Stimulated activated CD4-positive, alpha-beta T cell treated with anti-CD3 and anti-CD28 coated beads, TNF-alpha, amount 100 ng/mL, for 48 hours (primary cell): ENCODE data around the gene ANP32A.
"Not testable (repeated sequence)": the region's sequence is repeated elsewhere in the genome, so short reads cannot be mapped to it uniquely, and the experiment has no call there.

Experiments used
- DNase-seq, 3 donors: peaks; one replicate each; pipeline ENCODE4 v3.0.0-alpha.2; 2020; ENCODE audit warnings: low read depth in 3 of 3

ANP32A gene

GRCh38 chr15:68820295-68821189 lies at the start of gene ANP32A:
Gene ANP32A, minus strand, starts transcription at chr15:68820895. Its CDS starts 144 bp downstream, at chr15:68820751.
- peak; percentile 94 to 98 (median 94) for DNase-seq

GRCh38 chr15:68868296-68868695 lies 47.6 kb upstream of the ANP32A start:
- DNase-seq = no peak

GRCh38 chr15:68862415-68862814 lies 41.7 kb upstream of the ANP32A start:
- no peak for DNase-seq

GRCh38 chr15:68858666-68859065 lies 38.0 kb upstream of the ANP32A start:
- DNase-seq = not testable (repeated sequence)

DNA sequence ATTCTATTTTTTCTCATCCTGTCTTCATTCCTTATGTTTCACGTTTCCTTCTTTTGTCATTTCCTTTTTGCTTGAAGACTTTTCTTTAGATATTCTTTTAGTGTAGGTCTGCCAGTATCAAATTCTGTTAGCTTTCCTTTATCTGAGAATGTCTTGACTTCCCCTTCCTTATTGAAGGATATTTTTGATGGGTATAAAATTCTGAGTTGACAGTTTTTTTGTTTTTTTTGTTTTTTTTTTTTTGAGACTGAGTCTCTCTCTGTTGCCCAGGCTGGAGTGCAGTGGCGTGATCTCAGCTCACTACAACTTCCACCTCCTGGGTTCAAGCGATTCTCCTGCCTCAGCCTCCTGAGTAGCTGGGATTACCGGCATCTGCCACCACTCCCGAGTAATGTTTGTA lies 36.7 kb upstream of the ANP32A start:
- DNase-seq = not testable (repeated sequence)

DNA sequence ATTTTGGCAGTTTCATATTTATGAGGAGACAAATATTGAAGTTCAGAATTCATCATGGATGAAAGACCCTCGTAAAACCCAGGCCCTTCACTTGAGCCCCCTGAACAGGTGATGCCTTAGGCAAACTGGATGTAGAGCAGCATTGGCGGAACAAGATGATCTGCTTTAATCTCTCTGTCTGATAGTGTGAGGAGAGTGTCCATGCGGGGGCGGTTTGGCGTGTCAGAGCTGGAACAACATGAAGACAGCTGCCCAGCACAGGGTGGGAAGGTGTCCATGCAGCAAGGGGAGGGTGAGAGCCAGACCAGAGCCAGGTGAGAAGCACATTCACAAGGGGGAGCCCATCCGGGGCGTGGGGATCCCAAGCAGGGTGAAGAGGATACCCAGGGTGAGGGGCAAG lies 31.8 kb upstream of the ANP32A start:
- DNase-seq = no peak

- DNase-seq = no peak
Observed at GRCh38 chr15:68851971-68852370, 31.3 kb upstream of the ANP32A start.

GRCh38 chr15:68849497-68849896 lies 28.8 kb upstream of the ANP32A start:
- no peak for DNase-seq

GRCh38 chr15:68846851-68847439 lies 26.2 kb upstream of the ANP32A start:
- no peak for DNase-seq

- no peak for DNase-seq
Observed at GRCh38 chr15:68844856-68845550, 24.3 kb upstream of the ANP32A start.

DNA sequence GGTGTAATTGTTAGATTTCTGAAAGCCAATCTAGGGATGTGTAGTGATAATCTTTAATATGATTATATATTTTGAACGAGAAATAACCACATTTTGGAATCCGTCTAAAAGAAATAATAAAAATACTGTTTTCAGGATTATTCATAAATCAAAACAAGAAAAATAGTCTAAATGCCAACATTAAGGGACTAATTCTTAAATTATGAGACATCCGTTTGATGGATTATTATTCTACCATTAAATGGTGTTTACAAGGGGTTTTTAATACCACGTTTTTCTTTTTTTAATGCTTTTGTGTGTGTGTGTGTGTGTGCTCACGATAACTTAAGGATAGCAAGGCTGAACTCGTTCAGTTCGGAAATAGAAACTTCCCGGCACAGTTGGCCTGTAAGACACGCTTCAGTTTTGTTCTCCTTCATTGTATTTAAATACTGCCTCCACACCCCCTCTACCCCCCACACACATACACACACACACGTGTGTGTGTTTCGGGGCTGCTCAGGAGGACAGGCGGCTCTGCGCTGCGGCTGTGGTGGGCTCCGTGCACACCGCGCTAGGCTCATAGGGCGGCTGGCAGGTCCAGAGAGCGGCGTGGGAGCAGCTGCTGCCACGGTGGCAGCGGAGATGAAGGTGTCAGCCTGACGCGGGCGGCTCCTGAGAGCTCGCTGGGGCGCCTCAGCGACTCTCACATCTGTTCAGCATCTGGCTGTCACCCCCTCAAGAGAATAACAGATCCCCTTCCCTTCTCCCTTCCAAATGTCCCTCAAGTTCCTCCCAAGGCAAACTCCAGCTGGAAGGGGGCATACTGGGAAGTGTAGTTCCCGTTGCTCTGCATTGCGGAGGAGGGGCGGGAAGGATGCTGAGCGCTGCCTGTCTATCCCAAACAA lies 23.0 kb upstream of the ANP32A start:
- no peak for DNase-seq

- DNase-seq = no peak
Observed at GRCh38 chr15:68842958-68843357, 22.3 kb upstream of the ANP32A start.

DNA sequence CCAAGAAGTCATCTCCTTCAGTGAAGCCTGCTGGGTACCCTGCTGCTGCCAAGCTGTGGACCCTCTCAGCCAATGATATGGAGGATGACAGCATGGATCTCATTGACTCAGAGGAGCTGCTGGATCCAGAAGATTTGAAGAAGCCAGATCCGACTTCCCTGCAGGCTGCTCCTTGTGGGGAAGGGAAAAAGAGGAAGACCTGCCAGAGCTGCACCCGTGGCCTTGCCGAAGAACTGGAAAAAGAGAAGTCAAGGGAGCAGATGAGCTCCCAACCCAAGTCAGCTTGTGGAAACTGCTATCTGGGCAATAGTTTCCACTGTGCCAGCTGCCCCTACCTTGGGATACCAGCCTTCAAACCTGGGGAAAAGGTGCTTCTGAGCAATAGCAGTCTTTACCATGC lies 13.7 kb upstream of the ANP32A start:
- DNase-seq = no peak

DNA sequence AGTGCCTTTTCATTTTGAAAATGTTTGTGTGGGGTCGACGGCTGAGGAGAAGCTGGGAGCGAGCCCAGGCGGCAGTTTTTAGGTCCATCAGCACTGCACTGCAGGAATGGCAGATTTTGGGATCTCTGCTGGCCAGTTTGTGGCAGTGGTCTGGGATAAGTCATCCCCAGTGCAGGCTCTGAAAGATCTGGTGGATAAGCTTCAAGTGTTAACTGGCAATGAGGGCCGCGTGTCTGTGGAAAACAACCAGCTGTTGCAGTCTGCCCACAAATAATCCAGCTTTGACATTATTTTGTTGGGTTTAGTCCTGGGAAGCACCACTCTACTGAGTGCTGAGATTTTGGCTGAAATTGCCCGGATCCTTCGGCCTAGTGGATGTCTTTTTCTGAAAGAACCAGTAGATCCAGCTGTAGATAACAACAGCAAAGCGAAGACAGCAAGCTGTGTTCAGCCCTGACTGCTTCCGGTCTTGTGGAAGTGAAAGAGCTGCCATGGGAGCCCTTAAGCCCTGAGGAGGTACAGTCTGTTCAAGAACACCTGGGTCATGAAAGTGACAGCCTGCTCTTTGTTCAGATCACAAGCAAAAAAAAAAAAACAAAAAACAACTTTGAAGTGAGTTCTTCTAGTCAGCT lies 13.1 kb upstream of the ANP32A start:
- DNase-seq = no peak

DNA sequence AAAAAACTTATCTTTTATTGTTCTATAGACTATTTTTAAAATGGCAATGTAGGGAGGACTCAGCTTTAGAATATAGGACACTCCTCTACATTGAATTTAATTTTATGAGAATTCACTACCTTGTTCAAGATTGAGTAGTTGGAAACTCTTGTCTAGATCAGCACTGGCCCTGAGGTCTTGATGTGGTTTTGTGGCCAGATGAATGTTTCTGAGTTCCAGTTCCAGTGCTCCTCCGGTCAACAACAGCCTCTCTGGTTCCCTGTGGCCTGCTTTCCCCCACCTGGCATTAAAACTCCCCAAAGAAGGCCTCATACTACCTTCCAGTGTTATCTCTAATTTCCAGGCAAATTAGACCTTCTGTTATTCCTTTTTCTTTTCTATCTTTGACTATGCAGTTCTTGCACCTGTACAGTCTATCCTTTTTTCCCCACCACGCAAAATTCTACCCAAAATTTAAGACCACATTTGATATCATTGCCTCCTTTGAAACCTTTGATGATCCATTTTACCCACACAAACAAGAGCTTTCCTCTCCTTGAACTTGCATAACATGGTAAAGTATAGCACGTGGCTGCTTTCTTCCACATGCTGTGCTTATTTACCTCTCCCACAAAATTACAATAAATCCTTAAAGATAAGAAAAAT lies 9.6 kb upstream of the ANP32A start:
- no peak for DNase-seq

DNA sequence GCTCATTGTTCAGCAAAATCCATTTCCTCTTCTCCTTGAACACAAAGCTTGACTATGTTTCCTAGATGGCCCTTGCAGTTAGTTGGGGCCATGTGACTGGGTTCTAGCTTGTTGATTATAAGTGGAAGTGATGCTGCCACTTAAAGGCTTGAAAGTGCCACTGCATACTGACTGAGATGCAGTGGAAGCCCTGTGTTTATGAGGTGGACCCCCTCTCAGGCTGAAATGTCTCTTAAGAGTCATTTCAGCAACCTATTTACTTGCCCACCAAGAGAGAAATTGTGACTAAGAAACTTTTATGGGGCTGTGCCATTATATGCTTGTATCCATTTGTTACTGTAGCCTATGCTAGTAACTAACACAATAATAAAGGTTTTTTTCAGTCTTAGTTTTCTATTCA lies 8.4 kb upstream of the ANP32A start:
- no peak for DNase-seq

GRCh38 chr15:68823561-68823960 lies 2.9 kb upstream of the ANP32A start:
- no peak for DNase-seq

- DNase-seq = no peak
Observed at GRCh38 chr15:68822818-68823217, 2.1 kb upstream of the ANP32A start.

DNA sequence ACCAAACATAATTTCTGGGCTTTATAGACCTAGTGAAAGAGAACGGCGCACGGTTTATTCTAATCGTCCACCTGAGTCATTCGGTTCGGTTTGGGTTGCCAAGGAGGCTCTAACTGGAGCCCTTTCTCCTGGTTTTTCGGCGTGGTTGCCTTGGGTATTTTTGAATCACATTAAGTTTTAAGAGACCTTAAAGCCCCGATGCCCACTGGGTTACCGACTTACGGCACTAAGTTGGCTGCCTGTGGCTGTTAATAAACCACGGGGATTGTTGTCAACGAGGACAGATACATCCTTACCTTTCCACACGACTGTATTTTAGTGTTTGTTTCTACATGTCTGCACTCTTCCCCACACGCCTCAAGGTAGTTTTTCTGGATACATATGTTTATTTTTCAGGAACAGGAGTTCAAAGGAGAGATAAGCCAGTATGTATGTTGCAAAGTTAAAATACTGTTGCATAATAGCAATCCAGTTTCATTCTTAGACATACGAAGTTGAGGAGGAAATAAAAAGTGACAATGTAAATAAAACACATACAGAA lies 1.2 kb upstream of the ANP32A start:
- DNase-seq = no peak

- DNase-seq = no peak
Observed at GRCh38 chr15:68821190-68821840, 620 bp upstream of the ANP32A start.
